GM19372 (cell line): Measurements from ENCODE around the gene M1AP.

ENCODE experiments used
- ATAC-seq: cut with Tn5 transposase; IDR thresholded peaks from one replicate; pipeline ENCODE4 v1.9.1; 2021; ENCODE audit warnings: mild to moderate bottlenecking, low read depth, moderate library complexity; ENCODE audit not compliant: unreplicated experiment

M1AP gene

DNA sequence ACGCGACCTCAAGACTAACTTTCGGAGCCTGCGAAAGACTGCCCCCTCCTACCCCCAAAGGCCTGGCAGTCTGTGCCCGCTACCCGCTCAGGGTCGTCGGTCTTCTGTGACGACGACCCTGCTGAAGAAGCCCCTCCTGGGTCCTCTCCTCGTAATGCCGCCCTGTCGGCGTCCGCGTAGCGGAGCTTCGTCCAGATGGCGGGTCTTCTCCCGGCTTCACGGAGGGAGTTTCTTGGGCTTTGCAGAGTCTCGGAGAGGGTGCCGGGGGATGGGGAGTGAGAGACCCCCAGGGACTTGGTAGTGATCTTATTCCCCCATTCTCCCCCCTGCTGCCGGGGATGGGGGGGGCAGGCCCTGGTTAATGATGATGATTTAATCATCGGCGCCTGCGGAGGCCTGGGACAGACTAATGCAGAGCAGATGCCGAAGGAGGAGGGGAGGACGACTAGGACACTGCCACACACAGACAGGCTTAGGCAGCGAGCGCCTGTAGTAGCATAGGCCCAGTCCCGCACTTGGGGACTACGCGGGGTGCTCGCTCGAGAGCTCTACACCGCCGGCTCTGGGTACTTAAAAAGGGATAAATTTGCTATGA is 140.1 kb downstream of the M1AP start:
- peak; percentile 7 for ATAC-seq
